Dendritic cell treated with granulocyte-macrophage colony-stimulating factor and Interleukin-4, amounts not matched to agents 40 ng/mL and 50 ng/mL, for 4 days (primary cell): Measurements from ENCODE around the gene NSRP1.
"Not testable (repeated sequence)": the region's sequence is repeated elsewhere in the genome, so short reads cannot be mapped to it uniquely, and the experiment has no call there.

Experiments used
- H3K27ac Mint-ChIP-seq: one replicate; pipeline ENCODE4 v1.8.0; 2022; ENCODE audit warnings: mild to moderate bottlenecking, mixed read lengths
- H3K27me3 Mint-ChIP-seq: one replicate; pipeline ENCODE4 v1.8.0; 2022; ENCODE audit warnings: mild to moderate bottlenecking, mixed read lengths
- H3K36me3 Mint-ChIP-seq: one replicate; pipeline ENCODE4 v1.8.0; 2022; ENCODE audit warnings: low read depth, mixed read lengths
- H3K4me1 Mint-ChIP-seq: one replicate; pipeline ENCODE4 v1.8.0; 2022; ENCODE audit warnings: low read depth, mixed read lengths
- H3K4me3 Mint-ChIP-seq: one replicate; pipeline ENCODE4 v1.8.0; 2022; ENCODE audit warnings: mild to moderate bottlenecking, moderate library complexity, mixed read lengths
- H3K9me3 Mint-ChIP-seq: one replicate; pipeline ENCODE4 v1.8.0; 2022; ENCODE audit warnings: mixed read lengths
- intact Hi-C: fragments of 100-400 bp; cut with micrococcal nuclease; formaldehyde crosslinking; loops from one replicate; pipeline ENCODE4 v1.15.0; 2022

The NSRP1 gene

GRCh38 chr17:30116661-30117551, at the start of gene NSRP1:
Gene NSRP1, plus strand, starts transcription at chr17:30116816. Its CDS starts 28 bp downstream, at chr17:30116844.
- intact Hi-C loops = loop anchor here (2.0 kb wide), 1 partner anchor 262 kb away; the partner anchor contains the start of gene CPD

GRCh38 chr17:30068465-30068864, 48.2 kb upstream of the NSRP1 start:
- intact Hi-C loops = no loop called here
- peaks cover 35% of the 10 kb centered on the region for H3K9me3 Mint-ChIP-seq
- no peaks in the 10 kb centered on the region for H3K4me1 Mint-ChIP-seq
- H3K4me3 Mint-ChIP-seq = no peak overlapping the region
- H3K27me3 Mint-ChIP-seq = peaks cover 3% of the 10 kb centered on the region
- peaks cover 6% of the 10 kb centered on the region for H3K36me3 Mint-ChIP-seq
- no peak overlapping the region for H3K27ac Mint-ChIP-seq

More at GRCh38 chr17:30116661-30117551, at the start of gene NSRP1:
- Mint-ChIP-seq H3K9me3 (no peaks in the 10 kb centered on the region), H3K36me3 (peaks cover 42% of the 10 kb centered on the region), H3K27ac (peak within 1 kb of the TSS; percentile 97), H3K27me3 (no peaks in the 10 kb centered on the region), H3K4me1 (peaks cover 21% of the 10 kb centered on the region), H3K4me3 (peak within 1 kb of the TSS; percentile 83)

GRCh38 chr17:30074254-30074653, 42.4 kb upstream of the NSRP1 start:
- Mint-ChIP-seq H3K9me3 (no peaks in the 10 kb centered on the region), H3K27ac (no peak overlapping the region), H3K4me3 (no peak overlapping the region), H3K36me3 (no peaks in the 10 kb centered on the region), H3K4me1 (no peaks in the 10 kb centered on the region), H3K27me3 (no peaks in the 10 kb centered on the region)
- intact Hi-C loops = no loop called here

- Mint-ChIP-seq H3K4me3 (no peak overlapping the region), H3K27ac (no peak overlapping the region)
Observed at GRCh38 chr17:30074730-30075129, 41.9 kb upstream of the NSRP1 start.

GRCh38 chr17:30082773-30083172, 33.8 kb upstream of the NSRP1 start:
- no peak overlapping the region for H3K27ac Mint-ChIP-seq
- no peaks in the 10 kb centered on the region for H3K36me3 Mint-ChIP-seq
- H3K4me1 Mint-ChIP-seq = no peaks in the 10 kb centered on the region
- H3K4me3 Mint-ChIP-seq = no peak overlapping the region
- H3K9me3 Mint-ChIP-seq = no peaks in the 10 kb centered on the region
- no peaks in the 10 kb centered on the region for H3K27me3 Mint-ChIP-seq
- intact Hi-C loops = no loop called here

More at GRCh38 chr17:30074730-30075129, 41.9 kb upstream of the NSRP1 start:
- no peaks in the 10 kb centered on the region for H3K4me1 Mint-ChIP-seq
- H3K9me3 Mint-ChIP-seq = no peaks in the 10 kb centered on the region
- H3K27me3 Mint-ChIP-seq = no peaks in the 10 kb centered on the region
- intact Hi-C loops = no loop called here
- no peaks in the 10 kb centered on the region for H3K36me3 Mint-ChIP-seq

- intact Hi-C loops = no loop called here
- Mint-ChIP-seq H3K9me3 (no peaks in the 10 kb centered on the region), H3K27me3 (no peaks in the 10 kb centered on the region), H3K4me1 (no peaks in the 10 kb centered on the region), H3K4me3 (no peak overlapping the region), H3K27ac (no peak overlapping the region), H3K36me3 (no peaks in the 10 kb centered on the region)
Observed at GRCh38 chr17:30084788-30085187, 31.8 kb upstream of the NSRP1 start.

GRCh38 chr17:30086896-30087295, 29.7 kb upstream of the NSRP1 start:
- no peaks in the 10 kb centered on the region for H3K27me3 Mint-ChIP-seq
- H3K4me1 Mint-ChIP-seq = no peaks in the 10 kb centered on the region
- H3K4me3 Mint-ChIP-seq = no peak overlapping the region
- no peaks in the 10 kb centered on the region for H3K9me3 Mint-ChIP-seq
- intact Hi-C loops = no loop called here
- H3K27ac Mint-ChIP-seq = no peak overlapping the region
- no peaks in the 10 kb centered on the region for H3K36me3 Mint-ChIP-seq

GRCh38 chr17:30087431-30087830, 29.2 kb upstream of the NSRP1 start:
- H3K27me3 Mint-ChIP-seq, H3K27ac Mint-ChIP-seq, intact Hi-C loops, H3K9me3 Mint-ChIP-seq, H3K4me1 Mint-ChIP-seq, H3K4me3 Mint-ChIP-seq, H3K36me3 Mint-ChIP-seq: not testable (repeated sequence)

- intact Hi-C loops = loop anchor here (10.0 kb wide), 1 partner anchor 286 kb away; no protein-coding TSS in a partner anchor
- peaks cover 9% of the 10 kb centered on the region for H3K4me1 Mint-ChIP-seq
- H3K4me3 Mint-ChIP-seq = no peak overlapping the region
- no peaks in the 10 kb centered on the region for H3K9me3 Mint-ChIP-seq
- no peaks in the 10 kb centered on the region for H3K27me3 Mint-ChIP-seq
- no peaks in the 10 kb centered on the region for H3K36me3 Mint-ChIP-seq
- H3K27ac Mint-ChIP-seq = no peak overlapping the region
Observed at GRCh38 chr17:30091121-30091670, 25.4 kb upstream of the NSRP1 start.

GRCh38 chr17:30091771-30092170, 24.8 kb upstream of the NSRP1 start:
- no peaks in the 10 kb centered on the region for H3K9me3 Mint-ChIP-seq
- no peaks in the 10 kb centered on the region for H3K27me3 Mint-ChIP-seq
- peaks cover 9% of the 10 kb centered on the region for H3K4me1 Mint-ChIP-seq
- no peak overlapping the region for H3K4me3 Mint-ChIP-seq
- intact Hi-C loops = loop anchor here (10.0 kb wide), 1 partner anchor 287 kb away; no protein-coding TSS in a partner anchor
- no peaks in the 10 kb centered on the region for H3K36me3 Mint-ChIP-seq
- no peak overlapping the region for H3K27ac Mint-ChIP-seq

GRCh38 chr17:30092886-30093285, 23.7 kb upstream of the NSRP1 start:
- Mint-ChIP-seq H3K4me1 (peaks cover 9% of the 10 kb centered on the region), H3K27me3 (no peaks in the 10 kb centered on the region), H3K27ac (no peak overlapping the region), H3K4me3 (no peak overlapping the region), H3K9me3 (no peaks in the 10 kb centered on the region), H3K36me3 (no peaks in the 10 kb centered on the region)
- intact Hi-C loops = loop anchor here (1.0 to 10.0 kb wide), 2 partner anchors 67 to 288 kb away; no protein-coding TSS in a partner anchor

- Mint-ChIP-seq H3K27ac (no peak overlapping the region), H3K27me3 (no peaks in the 10 kb centered on the region), H3K36me3 (no peaks in the 10 kb centered on the region), H3K4me3 (no peak overlapping the region), H3K9me3 (no peaks in the 10 kb centered on the region), H3K4me1 (peaks cover 9% of the 10 kb centered on the region)
- intact Hi-C loops = loop anchor here (1.0 to 10.0 kb wide), 2 partner anchors 67 to 289 kb away; no protein-coding TSS in a partner anchor
Observed at GRCh38 chr17:30093463-30094147, 23.0 kb upstream of the NSRP1 start.

- no peak overlapping the region for H3K27ac Mint-ChIP-seq
- H3K4me1 Mint-ChIP-seq = peaks cover 9% of the 10 kb centered on the region
- no peaks in the 10 kb centered on the region for H3K27me3 Mint-ChIP-seq
- H3K4me3 Mint-ChIP-seq = no peak overlapping the region
- no peaks in the 10 kb centered on the region for H3K9me3 Mint-ChIP-seq
- H3K36me3 Mint-ChIP-seq = no peaks in the 10 kb centered on the region
- intact Hi-C loops = loop anchor here (10.0 kb wide), 1 partner anchor 291 kb away; no protein-coding TSS in a partner anchor
Observed at GRCh38 chr17:30095507-30096244, 20.9 kb upstream of the NSRP1 start.
